ENCODE results near the gene CCDC33. TPM values are rescaled to one million over a fixed set of nuclear protein-coding genes. Genes with fewer than 3 reads are reported as not detected.

CCDC33 gene
- total RNA-seq, 4 donors from 2014 or later, result not detected

- H3K9me3 ChIP-seq, result no peaks in the 10 kb centered on the region
- intact Hi-C loops (cut with DNase I), result no loop called here
- H3K4me3 ChIP-seq, result no peak overlapping the region
- H3K27ac ChIP-seq (replicated peaks in 1 of 4), result no peak overlapping the region
- H3K4me1 ChIP-seq, result peaks cover 0 to 9% (median 4%) of the 10 kb centered on the region in 4 donors
- TF ChIP-seq POLR2AphosphoS5 (IDR thresholded peaks at IDR 0.05), result no peak
- TF ChIP-seq CTCF (IDR thresholded peaks at IDR 0.05), result no peak
- no peak for TF ChIP-seq POLR2A (IDR thresholded peaks at IDR 0.05; ENCODE audit: low read depth)
- TF ChIP-seq EP300 (IDR thresholded peaks at IDR 0.05), result no peak
- H3K36me3 ChIP-seq, result no peaks in the 10 kb centered on the region
- no peak for DNase-seq (ENCODE audit: extremely low spot score)
- H3K27me3 ChIP-seq, result peaks cover 0 to 4% (median 0%) of the 10 kb centered on the region in 4 donors
- 26% methylated on average over 4 of the region's 4 CpGs for WGBS
Measured at GRCh38 chr15:74209997-74210671, 26.0 kb upstream of the CCDC33 start.

- Histone ChIP-seq H3K27me3 (peaks cover 0 to 4% (median 0%) of the 10 kb centered on the region in 4 donors), H3K4me3 (no peak overlapping the region), H3K36me3 (no peaks in the 10 kb centered on the region), H3K4me1 (peaks cover 0 to 9% (median 3%) of the 10 kb centered on the region in 4 donors), H3K9me3 (no peaks in the 10 kb centered on the region), H3K27ac (replicated peaks in 1 of 4) (no peak overlapping the region)
- intact Hi-C loops (cut with DNase I), result no loop called here
- no peak for TF ChIP-seq POLR2AphosphoS5 (IDR thresholded peaks at IDR 0.05)
- no peak for TF ChIP-seq CTCF (IDR thresholded peaks at IDR 0.05)
- no peak for TF ChIP-seq EP300 (IDR thresholded peaks at IDR 0.05)
- TF ChIP-seq POLR2A (IDR thresholded peaks at IDR 0.05; ENCODE audit: low read depth), result no peak
- DNase-seq (ENCODE audit: extremely low spot score), result no peak
Measured at GRCh38 chr15:74210729-74211128, 25.4 kb upstream of the CCDC33 start.

- no peak for DNase-seq (ENCODE audit: extremely low spot score)
- no peak overlapping the region for H3K4me3 ChIP-seq
- TF ChIP-seq EP300 (IDR thresholded peaks at IDR 0.05), result no peak
- intact Hi-C loops (cut with DNase I), result no loop called here
- H3K4me1 ChIP-seq, result peaks cover 0 to 9% (median 3%) of the 10 kb centered on the region in 4 donors
- H3K27me3 ChIP-seq, result peaks cover 0 to 7% (median 0%) of the 10 kb centered on the region in 4 donors
- no peaks in the 10 kb centered on the region for H3K9me3 ChIP-seq
- WGBS, result 100% methylated on average over 1 of the region's 1 CpG
- H3K27ac ChIP-seq (replicated peaks in 1 of 4), result no peak overlapping the region
- H3K36me3 ChIP-seq, result no peaks in the 10 kb centered on the region
Measured at GRCh38 chr15:74211656-74212055, 24.5 kb upstream of the CCDC33 start.

GRCh38 chr15:74212494-74212893 lies 23.6 kb upstream of the CCDC33 start:
- peaks cover 0 to 13% (median 0%) of the 10 kb centered on the region in 4 donors for H3K27me3 ChIP-seq
- WGBS, result 88% methylated on average over 9 of the region's 9 CpGs
- H3K4me1 ChIP-seq, result peaks cover 0 to 9% (median 3%) of the 10 kb centered on the region in 4 donors
- intact Hi-C loops (cut with DNase I), result no loop called here
- no peak overlapping the region for H3K27ac ChIP-seq (replicated peaks in 1 of 4)
- H3K36me3 ChIP-seq, result no peaks in the 10 kb centered on the region
- DNase-seq (ENCODE audit: extremely low spot score), result no peak
- no peak overlapping the region for H3K4me3 ChIP-seq
- TF ChIP-seq EP300 (IDR thresholded peaks at IDR 0.05) (no peak), CTCF (IDR thresholded peaks at IDR 0.05) (no peak), POLR2AphosphoS5 (IDR thresholded peaks at IDR 0.05) (no peak), POLR2A (IDR thresholded peaks at IDR 0.05; ENCODE audit: low read depth) (no peak)
- no peaks in the 10 kb centered on the region for H3K9me3 ChIP-seq

- intact Hi-C loops (cut with DNase I), result no loop called here
- Histone ChIP-seq H3K4me3 (no peak overlapping the region), H3K9me3 (no peaks in the 10 kb centered on the region), H3K4me1 (peaks cover 0 to 9% (median 3%) of the 10 kb centered on the region in 4 donors), H3K36me3 (no peaks in the 10 kb centered on the region), H3K27ac (replicated peaks in 1 of 4) (no peak overlapping the region), H3K27me3 (peaks cover 0 to 27% (median 0%) of the 10 kb centered on the region in 4 donors)
- no peak for DNase-seq (ENCODE audit: extremely low spot score)
- WGBS, result 66% methylated on average over 7 of the region's 7 CpGs
- TF ChIP-seq POLR2AphosphoS5 (IDR thresholded peaks at IDR 0.05) (no peak), CTCF (IDR thresholded peaks at IDR 0.05) (no peak), POLR2A (IDR thresholded peaks at IDR 0.05; ENCODE audit: low read depth) (no peak), EP300 (IDR thresholded peaks at IDR 0.05) (no peak)
Measured at GRCh38 chr15:74213858-74214284, 22.3 kb upstream of the CCDC33 start.
